GM20000 (cell line): ENCODE measurements around the gene OR2M4.

Experiments used
- DNase-seq: peaks from one replicate; pipeline ENCODE4 v3.0.0; 2012; ENCODE audit warnings: low spot score
- CTCF ChIP-seq: IDR thresholded peaks from 2 replicates; pipeline ENCODE4 v1.5.1; 2012; ENCODE audit warnings: mild to moderate bottlenecking, control low read depth; ENCODE audit errors: extremely low read depth, missing control alignments

The OR2M4 gene

GRCh38 chr1:248288391-248288790 is 57.2 kb downstream of the OR2M4 start:
- TF ChIP-seq CTCF, result no peak
- DNase-seq, result no peak
